NCI-H446 (cell line): ENCODE results near the gene MAP3K20.
"Not testable (repeated sequence)": the region's sequence is repeated elsewhere in the genome, so short reads cannot be mapped to it uniquely, and the experiment has no call there.

Experiments used
- DNase-seq, 2 experiments: peaks; one replicate each; lab custom pipeline; 2025; lab: John Stamatoyannopoulos, UW

Gene MAP3K20

DNA sequence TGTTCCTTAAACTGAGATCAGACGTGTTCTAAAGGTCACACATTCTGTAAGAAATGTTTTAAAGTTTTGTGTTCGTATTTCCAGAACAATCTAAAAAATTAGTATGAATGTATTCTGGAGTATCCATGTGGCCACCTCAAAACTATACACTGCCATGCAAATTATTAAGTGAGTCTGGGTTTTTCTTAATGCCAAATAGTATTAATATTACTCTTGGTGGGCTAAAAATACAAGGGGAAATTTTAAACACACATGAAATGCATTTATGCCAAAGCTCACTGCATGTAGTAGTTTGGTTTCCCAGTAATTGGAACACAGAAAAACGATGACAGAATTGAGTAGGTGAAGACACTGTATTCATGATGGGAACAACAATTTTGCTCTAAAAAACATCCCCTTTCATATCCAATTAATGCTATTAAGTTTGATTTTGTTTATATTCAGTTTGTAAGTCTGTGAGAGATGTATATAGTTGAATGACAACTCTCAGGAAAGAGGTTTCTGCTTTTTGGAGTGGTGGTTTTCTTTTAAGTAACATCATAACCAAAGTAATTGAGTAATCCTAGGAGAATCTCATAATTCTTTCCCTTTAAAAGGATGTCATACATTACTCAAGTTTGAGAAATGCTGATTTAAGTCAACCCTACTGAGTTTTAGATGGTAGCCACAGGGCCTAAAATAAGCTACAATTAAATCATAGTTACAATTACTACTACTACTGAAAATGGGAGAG is 203.3 kb downstream of the MAP3K20 start:
- no peak for DNase-seq

DNA sequence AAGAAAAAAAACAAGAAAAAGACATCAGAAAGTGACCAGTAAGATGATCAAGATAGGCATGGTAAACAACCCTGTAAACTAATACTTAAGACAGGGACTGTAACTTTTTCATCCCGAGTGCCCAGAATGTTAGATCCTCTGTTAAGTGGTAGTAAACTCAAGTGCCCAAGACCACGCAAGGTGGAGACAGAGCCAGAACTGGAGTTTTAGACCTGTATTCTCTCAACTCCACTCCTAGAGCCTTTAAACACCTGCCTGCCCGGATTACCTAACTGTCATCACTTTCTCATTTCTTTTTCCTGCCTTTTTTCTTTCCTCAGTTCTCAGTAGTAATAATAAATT is 203.9 kb downstream of the MAP3K20 start:
- DNase-seq, result no peak

DNA sequence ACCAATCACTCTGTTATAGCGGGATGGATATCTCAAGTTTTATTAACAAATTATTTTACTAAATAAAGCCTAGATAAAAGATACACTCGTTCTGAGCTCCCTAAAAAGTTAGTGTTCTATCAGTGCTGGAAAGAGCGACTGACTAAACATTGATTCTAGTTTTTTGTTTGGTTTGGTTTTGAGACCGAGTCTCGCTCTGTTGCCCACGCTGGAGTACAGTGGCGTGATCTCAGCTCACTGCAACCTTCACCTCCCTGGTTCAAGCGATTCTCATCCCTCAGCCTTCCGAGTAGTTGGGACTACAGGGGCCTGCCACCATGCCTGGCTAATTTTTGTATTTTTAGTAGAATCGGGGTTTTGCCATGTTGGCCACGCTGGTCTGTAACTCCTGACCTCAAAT is 205.2 kb downstream of the MAP3K20 start:
- no peak for DNase-seq

DNA sequence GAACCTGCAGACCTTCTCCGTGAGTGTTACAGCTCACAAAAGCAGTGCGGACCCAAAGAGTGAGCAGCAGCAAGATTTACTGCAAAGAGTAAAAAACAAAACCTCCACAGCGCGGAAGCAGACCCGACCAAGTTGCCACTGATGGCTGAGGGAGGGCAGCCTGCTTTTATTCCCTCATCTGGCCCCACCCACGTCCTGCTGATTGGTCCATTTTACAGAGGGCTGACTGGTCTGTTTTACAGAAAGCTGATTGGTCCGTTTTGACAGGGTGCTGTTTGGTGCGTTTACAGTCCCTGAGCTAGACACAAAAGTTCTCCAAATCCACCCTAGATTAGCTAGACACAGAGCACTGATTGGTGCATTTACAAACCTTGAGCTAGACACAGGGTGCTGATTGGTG is 206.3 kb downstream of the MAP3K20 start:
- not testable (repeated sequence) for DNase-seq

DNA sequence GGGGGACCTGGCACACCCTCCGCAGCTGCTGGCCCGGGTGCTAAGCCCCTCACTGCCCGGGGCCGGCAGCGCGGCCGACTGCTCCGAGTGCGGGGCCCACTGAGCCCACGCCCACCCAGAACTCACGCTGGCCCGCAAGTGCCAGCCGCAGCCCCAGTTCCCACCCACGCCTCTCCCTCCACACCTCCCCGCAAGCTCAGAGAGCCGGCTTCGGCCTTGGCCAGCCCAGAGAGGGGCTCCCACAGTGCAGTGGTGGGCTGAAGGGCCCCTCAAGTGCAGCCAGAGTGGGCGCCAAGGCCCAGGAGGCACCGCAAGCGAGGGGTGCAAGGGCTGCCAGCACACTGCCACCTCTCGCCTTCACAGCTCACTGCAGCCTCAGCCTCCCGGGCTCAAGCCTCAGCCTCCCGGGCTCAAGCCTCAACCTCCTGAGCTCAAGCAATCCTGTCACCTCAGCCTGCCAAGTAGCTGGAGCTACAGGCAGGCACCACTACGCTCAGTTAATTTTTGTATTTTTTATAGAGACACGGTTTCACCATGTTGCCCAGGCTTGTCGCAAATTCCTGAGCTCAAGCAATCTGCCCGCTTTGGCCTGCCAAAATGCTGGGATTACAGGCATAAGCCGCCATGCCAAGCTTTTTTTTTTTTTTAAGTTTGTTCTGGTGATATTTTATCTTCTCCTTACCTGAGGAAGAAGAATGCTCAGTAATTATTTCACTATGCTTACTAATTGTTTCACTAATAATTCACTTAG is 207.3 kb downstream of the MAP3K20 start:
- DNase-seq, result peak in 1 of 2 experiments; percentile 41

DNA sequence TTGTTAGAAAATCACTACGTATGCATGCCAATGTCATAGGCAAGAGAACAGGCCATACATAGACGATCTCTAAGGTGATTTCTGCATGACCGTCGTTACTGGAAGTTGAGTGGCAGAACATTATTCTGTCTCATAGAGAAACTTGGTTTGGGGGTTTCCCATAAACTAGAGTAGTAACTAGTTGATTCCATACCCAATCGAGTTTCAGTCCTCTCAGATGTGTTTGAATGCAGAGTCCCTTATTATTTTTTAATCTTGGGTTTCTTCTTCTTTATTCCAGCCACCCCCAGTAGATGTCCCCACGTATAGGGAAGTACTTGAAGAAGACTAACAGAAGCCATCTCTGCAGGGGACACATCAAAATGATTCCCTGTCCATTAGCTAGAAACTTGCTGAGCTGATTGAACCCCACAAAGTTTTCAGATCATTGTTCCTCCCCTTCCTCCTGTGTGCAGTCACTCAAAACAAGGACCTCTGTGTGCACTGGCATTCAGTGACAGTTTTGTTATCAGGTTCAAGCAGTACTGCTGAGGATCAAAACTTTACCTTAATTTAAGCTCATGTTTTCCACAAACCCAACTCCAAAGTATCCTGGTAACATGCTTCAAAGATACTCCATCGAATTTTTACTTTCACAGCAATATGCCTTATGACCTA is 210.6 kb downstream of the MAP3K20 start:
- DNase-seq, result no peak

DNA sequence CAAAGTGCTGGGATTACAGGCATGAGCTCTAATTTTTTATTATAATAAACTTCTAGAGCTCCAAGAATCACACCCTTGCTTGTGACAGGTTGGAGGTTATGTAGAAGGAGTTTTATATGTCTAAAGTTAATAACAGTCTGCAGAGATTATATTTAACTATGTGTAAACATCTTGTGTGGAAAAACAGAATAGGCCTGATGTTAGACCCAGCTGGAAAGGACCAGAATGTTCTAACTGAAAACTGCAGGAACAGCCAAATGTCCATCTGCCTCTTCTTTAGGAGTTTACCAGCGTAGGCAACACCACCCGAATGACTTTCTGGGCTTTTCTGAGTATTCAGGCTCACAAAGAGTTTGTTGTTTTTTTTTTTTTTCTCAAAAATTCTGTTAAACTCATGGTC is 211.9 kb downstream of the MAP3K20 start:
- no peak for DNase-seq

DNA sequence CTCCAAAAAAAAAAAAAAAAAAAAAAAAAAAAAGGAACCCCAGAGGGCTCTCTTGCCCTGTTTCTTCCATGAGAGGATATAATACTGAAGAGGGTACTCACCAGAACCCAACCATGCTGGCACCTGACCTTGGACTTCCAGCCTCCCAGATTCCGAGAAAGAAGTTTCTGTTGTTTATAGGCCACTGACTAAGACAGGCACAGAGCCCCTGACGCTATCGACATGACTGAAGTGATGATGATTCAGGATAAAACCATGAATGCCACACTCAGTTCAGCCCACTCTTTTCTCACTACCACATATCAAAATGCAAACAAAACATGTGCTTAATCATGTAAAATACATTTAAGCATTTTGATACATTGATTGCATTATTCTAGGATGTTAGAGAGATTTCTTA is 212.9 kb downstream of the MAP3K20 start:
- no peak for DNase-seq

DNA sequence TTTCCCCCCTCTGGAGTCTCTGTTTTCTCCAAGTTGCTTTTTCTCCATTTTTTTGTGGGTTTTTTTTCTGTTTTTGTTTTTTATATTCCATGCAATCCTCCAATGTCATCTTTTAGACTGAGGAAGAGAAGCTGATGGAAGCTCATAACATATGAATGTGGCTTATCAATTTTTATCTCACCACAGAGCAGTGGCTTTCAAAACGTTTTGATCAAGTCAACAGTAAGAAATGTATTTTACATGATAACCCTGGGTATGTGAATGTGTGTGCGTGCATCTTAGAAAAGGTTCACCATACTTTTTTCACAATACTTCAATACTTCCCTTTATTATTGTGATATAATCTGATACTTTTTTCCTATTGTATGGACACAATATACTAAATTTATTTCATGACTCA is 214.4 kb downstream of the MAP3K20 start:
- DNase-seq, result no peak

DNA sequence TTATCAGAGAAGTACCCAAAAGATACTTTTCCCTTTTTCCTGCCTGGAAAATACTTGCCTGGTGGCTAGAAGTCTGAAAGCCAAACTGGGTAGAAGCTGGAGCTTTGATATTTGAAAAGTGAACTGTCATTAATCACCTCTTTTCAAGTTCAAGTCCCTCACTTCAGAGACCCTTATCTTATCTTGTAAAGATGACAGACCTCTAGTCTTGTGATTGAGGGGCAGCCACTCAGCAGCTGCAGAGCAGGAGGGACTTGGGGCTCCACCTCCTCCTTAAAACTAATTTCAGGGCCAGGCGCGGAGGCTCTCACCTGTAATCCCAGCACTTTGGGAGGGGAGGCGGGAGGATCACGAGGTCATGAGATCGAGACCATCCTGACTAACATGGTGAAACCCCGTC is 214.9 kb downstream of the MAP3K20 start:
- no peak for DNase-seq

DNA sequence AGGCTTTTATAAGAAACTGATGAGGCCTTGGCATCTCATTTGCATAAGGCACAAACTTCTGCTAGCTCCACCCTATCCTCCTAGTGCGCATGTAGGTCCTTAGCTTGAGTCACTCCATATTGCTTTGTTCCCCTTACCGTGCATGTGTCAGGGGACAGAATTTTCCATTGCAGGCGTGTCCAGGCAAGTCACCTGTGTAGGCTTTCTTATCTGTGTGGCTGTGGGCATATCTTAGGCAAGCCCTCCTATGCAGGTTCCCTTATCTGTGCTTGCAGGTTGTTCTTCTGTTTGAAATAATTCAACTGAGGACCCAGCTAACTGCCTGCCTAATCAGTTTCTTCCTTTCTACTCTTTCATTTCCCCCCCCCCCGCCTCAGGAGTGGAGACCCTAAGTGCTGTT is 215.8 kb downstream of the MAP3K20 start:
- DNase-seq, result no peak

DNA sequence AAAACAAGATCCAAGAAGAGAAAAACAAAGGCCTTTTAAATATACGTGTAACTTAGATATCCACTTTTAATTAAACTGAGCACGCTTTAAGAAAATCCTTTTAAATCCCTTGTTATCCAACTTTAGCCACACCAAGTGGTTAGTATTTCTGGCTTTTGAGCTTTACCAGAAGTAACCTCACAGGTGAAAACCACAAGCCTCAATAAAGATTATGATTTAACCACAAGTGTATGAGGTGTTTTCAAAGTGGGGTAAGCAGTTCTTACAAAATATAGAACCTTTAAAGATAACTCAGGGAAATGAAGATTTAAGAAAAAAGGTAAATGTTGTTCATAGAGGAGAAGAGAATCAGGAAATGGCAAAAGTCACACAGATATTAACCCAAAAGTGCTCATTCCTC is 220.6 kb downstream of the MAP3K20 start:
- no peak for DNase-seq

DNA sequence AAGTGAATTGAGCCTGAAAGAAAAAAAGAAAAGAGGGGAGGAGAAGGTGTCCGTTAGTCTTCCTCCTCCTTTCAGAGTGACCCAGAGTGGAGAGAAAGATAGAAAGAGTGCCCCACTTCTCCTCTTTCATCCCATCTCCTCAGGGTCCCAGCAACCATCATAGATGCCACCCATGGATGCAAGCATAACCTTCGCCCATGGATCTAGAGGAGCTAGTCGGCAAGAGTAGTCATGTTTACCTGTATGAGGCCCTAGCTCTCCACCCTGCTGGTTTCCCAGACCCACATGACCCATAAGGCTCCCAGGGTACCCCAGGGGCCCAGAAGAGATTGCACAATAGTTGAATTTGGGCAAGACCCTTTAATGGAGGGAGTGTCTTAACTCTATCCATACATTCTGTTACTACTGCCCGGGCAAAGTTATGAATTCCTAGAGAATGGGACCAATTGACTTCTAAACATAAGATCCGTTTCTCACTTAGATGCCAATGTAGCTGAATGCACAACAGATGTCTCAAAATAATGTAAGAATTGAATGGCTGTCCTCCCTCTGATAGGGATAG is 223.0 kb downstream of the MAP3K20 start:
- no peak for DNase-seq

DNA sequence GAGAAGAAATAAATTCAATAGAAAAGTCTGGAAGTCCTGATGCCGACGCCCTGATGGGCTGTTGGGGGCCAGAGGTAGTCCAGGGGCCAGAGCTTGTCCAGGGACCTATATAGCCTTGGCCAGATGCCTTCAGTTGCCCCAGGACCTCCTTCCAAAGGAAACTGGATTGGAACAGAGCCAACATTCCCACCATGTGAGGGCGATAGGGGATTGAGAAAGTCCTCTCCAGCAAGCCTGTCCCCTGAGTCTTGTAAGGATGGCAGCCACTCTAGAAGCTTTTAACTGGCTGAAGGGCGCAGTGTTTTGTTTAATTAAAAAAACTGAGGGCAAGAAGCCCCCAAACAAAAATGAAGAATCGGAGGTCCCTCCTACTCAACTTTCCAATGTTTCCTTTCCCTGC is 224.1 kb downstream of the MAP3K20 start:
- no peak for DNase-seq

DNA sequence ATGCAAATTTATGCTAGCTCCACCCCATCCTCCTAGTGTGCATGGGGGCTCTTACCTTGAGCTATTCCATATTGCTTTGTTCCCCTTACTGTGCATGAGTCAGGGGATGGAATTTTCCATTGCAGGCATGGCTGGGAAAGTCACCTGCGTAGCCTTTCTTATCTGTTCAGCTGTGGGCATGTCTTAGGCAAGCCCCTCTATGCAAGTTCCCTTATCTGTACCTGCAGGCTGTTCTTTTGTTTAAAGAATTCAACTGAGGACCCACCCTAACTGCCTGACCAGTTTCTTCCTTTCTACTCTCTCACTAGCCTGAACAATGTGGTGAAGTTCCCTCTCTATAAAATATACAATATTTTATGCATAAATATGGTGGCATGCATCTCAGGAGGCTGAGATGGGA is 224.8 kb downstream of the MAP3K20 start:
- no peak for DNase-seq

DNA sequence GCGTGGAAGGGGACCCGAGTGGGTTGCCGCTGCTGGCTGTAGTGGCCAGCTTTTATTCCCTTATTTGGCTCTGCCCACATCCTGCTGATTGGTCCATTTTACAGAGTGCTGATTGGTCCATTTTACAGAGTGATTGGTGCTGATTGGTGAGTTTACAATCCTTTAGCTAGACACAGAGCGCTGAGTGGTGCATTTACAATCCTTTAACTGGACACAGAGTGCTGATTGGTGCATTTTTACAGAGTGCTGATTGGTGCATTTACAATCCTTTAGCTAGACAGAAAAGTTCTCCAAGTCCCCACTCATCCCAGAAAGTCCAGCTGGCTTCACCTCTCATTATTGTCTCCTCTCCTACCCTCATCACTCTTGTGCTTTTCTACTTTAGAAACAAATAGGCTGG is 225.9 kb downstream of the MAP3K20 start:
- DNase-seq, result not testable (repeated sequence)

DNA sequence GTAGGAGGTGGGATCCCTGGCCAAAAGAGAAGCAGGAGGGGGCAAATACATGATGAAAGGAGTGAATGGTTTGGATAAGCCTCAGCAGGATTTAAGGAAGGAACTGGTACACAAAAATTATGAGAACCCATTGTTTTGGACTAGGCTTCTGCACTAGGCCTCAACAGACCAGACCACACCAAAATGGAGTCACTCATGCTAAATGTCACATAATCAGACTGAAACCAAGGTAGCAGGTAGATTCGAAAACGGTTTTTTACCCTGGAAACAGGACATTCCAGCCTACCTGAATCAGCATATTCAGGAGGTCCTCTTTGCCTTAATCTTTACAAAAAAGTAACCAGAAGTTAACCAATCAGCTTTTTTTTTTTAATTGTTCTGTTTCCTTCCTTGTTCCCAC is 229.7 kb downstream of the MAP3K20 start:
- no peak for DNase-seq

DNA sequence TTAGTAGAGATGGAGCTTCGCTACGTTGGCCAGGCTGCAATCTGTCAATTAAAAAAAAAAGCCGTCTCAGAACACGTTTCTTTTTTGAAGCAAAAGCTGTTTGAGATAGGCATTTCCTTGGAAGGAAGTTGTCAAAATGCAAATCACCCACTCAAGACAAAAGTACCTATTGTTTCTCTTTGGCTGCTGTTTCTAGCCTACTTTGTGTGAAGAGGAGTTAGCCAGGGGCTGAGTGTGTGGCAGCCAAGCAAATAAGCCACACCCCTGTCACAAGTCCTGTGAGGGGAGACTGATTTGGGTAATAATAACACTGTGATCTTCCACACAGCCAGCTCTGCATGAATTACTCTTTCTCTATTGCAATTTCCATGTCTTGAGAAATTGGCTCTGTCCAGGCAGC is 231.6 kb downstream of the MAP3K20 start:
- no peak for DNase-seq

DNA sequence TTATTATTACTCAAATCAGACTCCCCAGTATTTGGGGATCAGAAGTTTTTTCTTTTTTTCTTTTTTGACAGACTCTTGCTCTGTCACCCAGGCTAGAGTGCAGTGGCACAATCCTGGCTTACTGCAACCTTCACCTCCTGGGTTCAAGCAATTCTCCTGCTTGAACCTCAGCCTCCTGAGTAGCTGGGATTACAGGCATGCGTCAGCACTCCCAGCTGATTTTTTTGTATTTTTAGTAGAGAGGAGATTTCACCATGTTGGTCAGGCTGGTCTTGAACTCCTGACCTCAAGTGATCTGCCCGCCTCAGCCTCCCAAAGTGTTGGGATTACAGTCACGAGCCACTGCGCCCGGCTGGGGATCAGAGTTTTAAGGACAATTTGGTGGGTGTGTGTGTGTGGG is 233.7 kb downstream of the MAP3K20 start:
- not testable (repeated sequence) for DNase-seq

DNA sequence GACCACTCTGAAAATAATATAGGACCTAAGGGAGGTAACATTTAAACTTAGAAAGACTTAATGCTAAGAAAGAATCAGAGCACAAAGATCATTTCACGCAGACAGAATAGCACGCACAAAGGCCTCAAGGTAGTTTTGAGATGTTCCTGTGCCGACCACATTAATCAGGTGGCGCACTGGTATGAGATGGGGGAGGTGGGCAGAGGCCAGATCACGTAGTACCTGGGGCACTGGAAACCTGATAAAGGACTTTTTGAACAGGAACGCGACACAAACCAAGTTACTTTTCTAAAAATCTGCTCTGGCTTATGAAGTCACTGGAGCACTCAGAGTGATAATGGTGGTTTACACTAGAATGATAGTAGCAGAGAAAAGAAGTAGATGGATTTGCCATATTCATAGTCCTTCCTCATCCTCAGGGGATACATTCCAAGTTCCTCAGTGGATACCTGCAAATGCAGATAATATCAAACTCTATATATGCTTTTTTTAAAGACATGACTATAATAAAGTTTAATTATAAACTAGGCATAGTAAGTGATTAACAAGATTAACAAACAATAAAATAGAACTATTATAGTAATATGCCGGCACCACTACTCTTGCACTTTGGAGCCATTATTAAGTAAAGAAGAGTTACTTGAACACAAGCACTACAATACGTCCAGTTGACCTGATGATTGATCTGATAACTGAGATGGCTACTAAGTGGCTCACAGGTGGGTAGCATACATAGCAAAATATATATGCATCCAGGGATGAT is 236.4 kb downstream of the MAP3K20 start:
- no peak for DNase-seq
